ENCODE results near the gene NRAS. TPM values are rescaled to one million over a fixed set of nuclear protein-coding genes. Genes with fewer than 3 reads are reported as not detected.
A peak's percentile ranks its signal among the peaks of the same experiment; 100 is the strongest.
"Not testable (repeated sequence)": the region's sequence is repeated elsewhere in the genome, so short reads cannot be mapped to it uniquely, and the experiment has no call there.

Gene NRAS
- total RNA-seq, 2 experiments from 2014 or later, result 49.1 to 49.9 TPM

DNA sequence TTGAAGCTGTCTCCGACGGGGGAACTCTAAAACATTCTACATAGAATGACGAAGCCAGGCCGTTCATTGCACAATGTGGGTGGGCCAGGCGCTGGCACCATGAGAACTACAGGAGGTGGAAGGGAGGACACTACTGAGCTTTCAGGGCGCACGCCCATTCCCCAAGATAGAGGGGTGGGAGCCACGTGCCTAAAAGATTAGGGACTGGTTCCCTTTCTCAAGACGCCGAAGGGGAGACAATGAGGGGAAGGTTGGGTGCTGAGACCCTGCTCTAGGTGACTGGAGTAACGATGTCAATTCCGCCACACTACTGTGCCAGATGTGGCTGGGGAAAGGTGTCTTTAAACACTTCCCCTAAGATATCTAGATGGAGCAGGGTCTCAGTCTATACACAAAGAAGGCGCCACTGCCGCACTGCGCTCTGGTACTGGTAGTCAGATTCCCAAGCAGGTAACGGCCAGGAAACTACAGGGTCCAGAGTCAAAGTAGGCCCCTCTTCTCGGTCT lies 40.4 kb upstream of the NRAS start:
- ChIA-PET CTCF (no interaction called here), POLR2A (interaction anchor here (0.9 to 3.5 kb wide), 12 partner anchors 8 to 88 kb away, joined by 3 to 29 read pairs (median 6); partner anchors contain the start of genes DENND2C, NRAS and SIKE1)
- H3K4me1 Mint-ChIP-seq (ENCODE audit: low read depth), result peaks cover 52% of the 10 kb centered on the region
- TF ChIP-seq, protein P1, sequence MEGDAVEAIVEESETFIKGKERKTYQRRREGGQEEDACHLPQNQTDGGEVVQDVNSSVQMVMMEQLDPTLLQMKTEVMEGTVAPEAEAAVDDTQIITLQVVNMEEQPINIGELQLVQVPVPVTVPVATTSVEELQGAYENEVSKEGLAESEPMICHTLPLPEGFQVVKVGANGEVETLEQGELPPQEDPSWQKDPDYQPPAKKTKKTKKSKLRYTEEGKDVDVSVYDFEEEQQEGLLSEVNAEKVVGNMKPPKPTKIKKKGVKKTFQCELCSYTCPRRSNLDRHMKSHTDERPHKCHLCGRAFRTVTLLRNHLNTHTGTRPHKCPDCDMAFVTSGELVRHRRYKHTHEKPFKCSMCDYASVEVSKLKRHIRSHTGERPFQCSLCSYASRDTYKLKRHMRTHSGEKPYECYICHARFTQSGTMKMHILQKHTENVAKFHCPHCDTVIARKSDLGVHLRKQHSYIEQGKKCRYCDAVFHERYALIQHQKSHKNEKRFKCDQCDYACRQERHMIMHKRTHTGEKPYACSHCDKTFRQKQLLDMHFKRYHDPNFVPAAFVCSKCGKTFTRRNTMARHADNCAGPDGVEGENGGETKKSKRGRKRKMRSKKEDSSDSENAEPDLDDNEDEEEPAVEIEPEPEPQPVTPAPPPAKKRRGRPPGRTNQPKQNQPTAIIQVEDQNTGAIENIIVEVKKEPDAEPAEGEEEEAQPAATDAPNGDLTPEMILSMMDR (IDR thresholded peaks at IDR 0.05), result no peak
- intact Hi-C loops (cut with micrococcal nuclease), result loop anchor here (2.0 to 5.0 kb wide), 2 partner anchors 24 to 40 kb away; partner anchors contain the start of genes NRAS and SIKE1
- peak; percentile 43 for DNase-seq
- H3K27ac Mint-ChIP-seq, result peak overlapping the region; percentile 100
- no peak for ATAC-seq
- no peaks in the 10 kb centered on the region for H3K9me3 Mint-ChIP-seq
- H3K4me3 Mint-ChIP-seq, result peak overlapping the region; percentile 90
- no peaks in the 10 kb centered on the region for H3K27me3 Mint-ChIP-seq
- peaks cover 35% of the 10 kb centered on the region for H3K36me3 Mint-ChIP-seq (ENCODE audit: low read depth)

DNA sequence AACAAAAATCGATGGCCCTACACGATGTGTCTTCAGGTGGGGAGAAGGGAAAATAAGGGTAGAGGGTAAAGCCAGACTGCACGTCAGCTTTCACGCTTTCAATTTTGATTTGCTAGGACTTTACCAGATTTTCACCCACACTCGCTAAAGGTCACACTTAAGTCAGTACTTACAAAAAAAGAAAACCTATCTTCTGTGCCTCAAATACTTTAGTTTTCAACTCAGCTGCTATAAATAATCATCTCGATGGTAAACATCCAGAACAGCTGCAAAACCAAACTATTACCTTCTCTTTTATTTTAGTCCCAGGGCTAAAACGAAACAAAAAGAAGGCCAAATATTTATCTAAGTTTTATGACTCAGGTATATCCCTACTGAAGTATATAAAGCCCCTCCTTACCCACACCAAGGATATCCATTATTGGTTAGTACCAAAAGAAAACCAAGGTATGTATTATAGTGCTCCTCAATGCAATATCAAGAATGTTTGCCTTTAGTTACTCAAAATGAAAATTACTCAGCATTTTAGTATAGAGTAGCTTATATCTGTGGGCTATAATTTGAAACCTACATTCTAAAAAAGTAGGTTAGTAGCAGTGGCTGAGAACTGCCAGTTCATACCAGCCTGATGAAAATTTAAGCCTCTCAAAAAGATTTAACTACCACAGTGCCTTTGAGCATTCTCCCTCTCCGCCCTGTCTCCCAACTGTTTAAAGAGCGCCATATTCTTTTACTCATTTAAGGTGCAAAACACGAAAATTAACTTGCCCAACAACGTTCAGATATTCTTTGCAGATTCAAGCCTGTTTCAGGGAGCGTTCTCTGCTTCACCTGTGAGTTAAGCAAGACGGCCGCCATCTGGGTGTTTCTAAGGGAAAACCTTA lies 39.7 kb upstream of the NRAS start:
- Mint-ChIP-seq H3K27ac (peak overlapping the region; percentile 100), H3K9me3 (no peaks in the 10 kb centered on the region), H3K4me3 (peak overlapping the region; percentile 90), H3K36me3 (ENCODE audit: low read depth) (peaks cover 35% of the 10 kb centered on the region), H3K4me1 (ENCODE audit: low read depth) (peaks cover 59% of the 10 kb centered on the region), H3K27me3 (no peaks in the 10 kb centered on the region)
- TF ChIP-seq, protein P1 (IDR thresholded peaks at IDR 0.05), result no peak
- intact Hi-C loops (cut with micrococcal nuclease), result loop anchor here (2.0 to 5.0 kb wide), 2 partner anchors 25 to 39 kb away; partner anchors contain the start of genes NRAS and SIKE1
- ChIA-PET CTCF (no interaction called here), POLR2A (interaction anchor here (1.2 to 3.5 kb wide), 6 partner anchors 9 to 39 kb away, joined by 3 to 29 read pairs (median 10); partner anchors contain the start of gene NRAS)
- DNase-seq (peak; percentile 33), ATAC-seq (peak; percentile 10)

GRCh38 chr1:114755006-114755931 lies 38.7 kb upstream of the NRAS start:
- H3K4me3 Mint-ChIP-seq, result peak overlapping the region; percentile 90

DNA sequence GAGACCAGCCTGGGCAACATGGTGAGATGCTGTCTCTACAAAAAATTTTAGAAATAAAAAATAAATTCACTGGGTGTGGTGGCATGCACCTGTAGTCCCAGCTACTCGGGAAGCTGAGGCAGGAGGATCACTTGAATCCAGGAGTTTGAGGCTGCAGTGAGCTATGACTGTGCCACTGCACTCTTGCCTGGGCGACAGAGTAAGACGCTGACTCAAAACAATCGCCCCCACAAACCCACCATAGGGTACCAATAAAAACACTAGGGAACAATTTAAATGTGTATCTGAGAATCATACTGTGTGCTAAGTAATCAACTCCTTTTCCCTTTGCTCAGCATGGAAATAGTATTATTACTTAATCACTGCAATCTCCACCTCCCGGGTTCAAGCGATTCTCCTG lies 37.1 kb upstream of the NRAS start:
- POLR2A ChIA-PET, result interaction anchor here (1.1 to 1.7 kb wide), 4 partner anchors 10 to 41 kb away, joined by 3 to 9 read pairs (median 5); no protein-coding TSS in a partner anchor
- H3K4me3 Mint-ChIP-seq, result peak overlapping the region; percentile 90
- H3K27me3 Mint-ChIP-seq; CTCF ChIA-PET; H3K9me3 Mint-ChIP-seq; ATAC-seq; intact Hi-C loops (cut with micrococcal nuclease): not testable (repeated sequence)
- peaks cover 52% of the 10 kb centered on the region for H3K36me3 Mint-ChIP-seq (ENCODE audit: low read depth)
- DNase-seq, result peak; percentile 54
- H3K4me1 Mint-ChIP-seq (ENCODE audit: low read depth), result peaks cover 80% of the 10 kb centered on the region
- peak overlapping the region; percentile 100 for H3K27ac Mint-ChIP-seq

More at GRCh38 chr1:114755006-114755931, 38.7 kb upstream of the NRAS start:
- ATAC-seq, result no peak
- peaks cover 69% of the 10 kb centered on the region for H3K4me1 Mint-ChIP-seq (ENCODE audit: low read depth)
- peaks cover 39% of the 10 kb centered on the region for H3K36me3 Mint-ChIP-seq (ENCODE audit: low read depth)
- ChIA-PET CTCF (no interaction called here), POLR2A (interaction anchor here (0.8 to 3.5 kb wide), 6 partner anchors 8 to 38 kb away, joined by 3 to 29 read pairs (median 10); partner anchors contain the start of gene NRAS)
- H3K27me3 Mint-ChIP-seq, result no peaks in the 10 kb centered on the region
- H3K9me3 Mint-ChIP-seq, result no peaks in the 10 kb centered on the region
- H3K27ac Mint-ChIP-seq, result peak overlapping the region; percentile 100
- no peak for DNase-seq
- TF ChIP-seq, protein P1 (IDR thresholded peaks at IDR 0.05), result no peak
- intact Hi-C loops (cut with micrococcal nuclease), result loop anchor here (5.0 kb wide), 1 partner anchor 38 kb away; the partner anchor contains the start of gene NRAS

DNA sequence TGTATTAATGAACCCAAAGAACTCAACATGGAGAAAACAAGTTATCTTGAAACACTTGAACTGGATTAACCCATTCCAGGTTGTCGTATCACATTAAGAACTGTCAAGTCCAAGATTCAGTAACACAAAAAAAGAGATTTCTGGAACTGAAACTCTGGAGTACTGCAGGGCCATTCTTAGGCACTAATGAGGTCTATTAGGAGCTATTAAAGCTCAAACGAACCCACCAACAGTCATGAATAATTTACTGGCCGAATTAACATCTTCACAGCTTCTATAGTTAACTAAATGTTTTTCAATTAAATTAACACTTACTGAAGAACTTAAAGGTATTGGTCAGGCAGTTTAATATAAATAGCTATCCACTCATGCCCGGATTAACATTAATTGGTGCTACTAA lies 36.6 kb upstream of the NRAS start:
- CTCF ChIA-PET, result no interaction called here
- DNase-seq (no peak), ATAC-seq (no peak)
- TF ChIP-seq, protein P1 (IDR thresholded peaks at IDR 0.05), result no peak
- Mint-ChIP-seq H3K4me1 (ENCODE audit: low read depth) (peaks cover 80% of the 10 kb centered on the region), H3K27me3 (no peaks in the 10 kb centered on the region), H3K36me3 (ENCODE audit: low read depth) (peaks cover 58% of the 10 kb centered on the region), H3K4me3 (peak overlapping the region; percentile 24), H3K9me3 (no peaks in the 10 kb centered on the region), H3K27ac (no peak overlapping the region)
- intact Hi-C loops (cut with micrococcal nuclease), result no loop called here
- POLR2A ChIA-PET, result interaction anchor here (1.1 to 1.7 kb wide), 4 partner anchors 9 to 40 kb away, joined by 3 to 9 read pairs (median 5); no protein-coding TSS in a partner anchor

Measured in activated CD8-positive, alpha-beta T cell treated with anti-CD3 and anti-CD28 coated beads for 36 hours (primary cell).